ENCODE measurements around the gene PIP5KL1. TPM values are rescaled to one million over a fixed set of nuclear protein-coding genes. Genes with fewer than 3 reads are reported as not detected.
A peak's percentile ranks its signal among the peaks of the same experiment; 100 is the strongest.

PIP5KL1 gene
- total RNA-seq, 1 experiment from 2014 or later = 16.8 TPM

GRCh38 chr9:127885508-127886281 is 44.9 kb downstream of the PIP5KL1 start:
- DNase-seq (ENCODE audit: low spot score) (no peak), ATAC-seq (no peak)
- no peak overlapping the region for H3K4me3 Mint-ChIP-seq
- CTCF ChIA-PET = interaction anchor here (1.0 to 2.2 kb wide), 7 partner anchors 16 to 382 kb away, joined by 3 to 12 read pairs (median 4); partner anchors contain the start of genes ST6GALNAC4 and TOR2A
- no peak for TF ChIP-seq NR1H2 (CRISPR knock-in tag; IDR thresholded peaks at IDR 0.05)
- no peak for TF ChIP-seq USF2 (CRISPR knock-in tag; IDR thresholded peaks at IDR 0.05)
- no peak for TF ChIP-seq GTF2I (CRISPR knock-in tag; conservative IDR thresholded peaks at IDR 0.05)
- TF ChIP-seq MYBL2 (CRISPR knock-in tag; IDR thresholded peaks at IDR 0.05) = no peak
- no peak for TF ChIP-seq KAT7 (CRISPR knock-in tag; IDR thresholded peaks at IDR 0.05; ENCODE audit: borderline replicate concordance)
- POLR2A ChIA-PET = interaction anchor here (0.6 to 1.3 kb wide), 3 partner anchors 12 to 274 kb away, joined by 3 to 4 read pairs (median 4); no protein-coding TSS in a partner anchor
- no peak overlapping the region for H3K27ac Mint-ChIP-seq
- H3K9me3 Mint-ChIP-seq = no peaks in the 10 kb centered on the region
- no peaks in the 10 kb centered on the region for H3K27me3 Mint-ChIP-seq (ENCODE audit: low read depth)
- peaks cover 30% of the 10 kb centered on the region for H3K36me3 Mint-ChIP-seq
- H3K4me1 Mint-ChIP-seq = peaks cover 16% of the 10 kb centered on the region

GRCh38 chr9:127884976-127885490 is 45.5 kb downstream of the PIP5KL1 start:
- DNase-seq (ENCODE audit: low spot score) (no peak), ATAC-seq (no peak)
- peaks cover 26% of the 10 kb centered on the region for H3K36me3 Mint-ChIP-seq
- no peak for TF ChIP-seq MXD4 (CRISPR knock-in tag; IDR thresholded peaks at IDR 0.05; ENCODE audit: borderline replicate concordance)
- no peak for TF ChIP-seq NFATC4 (CRISPR knock-in tag; IDR thresholded peaks at IDR 0.05)
- no peak for TF ChIP-seq USF2 (CRISPR knock-in tag; IDR thresholded peaks at IDR 0.05)
- peaks cover 16% of the 10 kb centered on the region for H3K4me1 Mint-ChIP-seq
- H3K27ac Mint-ChIP-seq = 0 out of 2 replicates have a peak overlapping the region, but pooled peaks have one; percentile 65
- H3K27me3 Mint-ChIP-seq (ENCODE audit: low read depth) = no peaks in the 10 kb centered on the region
- H3K4me3 Mint-ChIP-seq = no peak overlapping the region
- CTCF ChIA-PET = interaction anchor here (1.0 to 2.2 kb wide), 7 partner anchors 15 to 381 kb away, joined by 3 to 12 read pairs (median 4); partner anchors contain the start of genes ST6GALNAC4 and TOR2A
- no peaks in the 10 kb centered on the region for H3K9me3 Mint-ChIP-seq
- POLR2A ChIA-PET = interaction anchor here (0.9 to 1.3 kb wide), 2 partner anchors 12 to 15 kb away, joined by 3 to 4 read pairs; no protein-coding TSS in a partner anchor

- peaks cover 24% of the 10 kb centered on the region for H3K36me3 Mint-ChIP-seq
- no peak overlapping the region for H3K4me3 Mint-ChIP-seq
- no peaks in the 10 kb centered on the region for H3K9me3 Mint-ChIP-seq
- ChIA-PET CTCF (interaction anchor here (1.0 to 2.2 kb wide), 5 partner anchors 15 to 381 kb away, joined by 3 to 12 read pairs (median 7); partner anchors contain the start of gene ST6GALNAC4), POLR2A (interaction anchor here (1.3 kb wide), 1 partner anchor 13 kb away, joined by 4 read pairs; no protein-coding TSS in a partner anchor)
- H3K27ac Mint-ChIP-seq = peak overlapping the region; percentile 65; the same call in 1 of the 2 replicates
- no peak for DNase-seq (ENCODE audit: low spot score)
- no peak; the same call in 1 of the 2 replicates for ATAC-seq
- no peaks in the 10 kb centered on the region for H3K27me3 Mint-ChIP-seq (ENCODE audit: low read depth)
- H3K4me1 Mint-ChIP-seq = peaks cover 16% of the 10 kb centered on the region
- TF ChIP-seq ESRRA (CRISPR knock-in tag; IDR thresholded peaks at IDR 0.05; ENCODE audit: borderline replicate concordance) = no peak
- no peak for TF ChIP-seq ZNF281 (CRISPR knock-in tag; IDR thresholded peaks at IDR 0.05)
- TF ChIP-seq IRF2 (CRISPR knock-in tag; IDR thresholded peaks at IDR 0.05; ENCODE audit: borderline replicate concordance, low read depth) = no peak
- no peak for TF ChIP-seq ATF2 (CRISPR knock-in tag; IDR thresholded peaks at IDR 0.05; ENCODE audit: borderline replicate concordance, low read depth)
- TF ChIP-seq, protein P1, sequence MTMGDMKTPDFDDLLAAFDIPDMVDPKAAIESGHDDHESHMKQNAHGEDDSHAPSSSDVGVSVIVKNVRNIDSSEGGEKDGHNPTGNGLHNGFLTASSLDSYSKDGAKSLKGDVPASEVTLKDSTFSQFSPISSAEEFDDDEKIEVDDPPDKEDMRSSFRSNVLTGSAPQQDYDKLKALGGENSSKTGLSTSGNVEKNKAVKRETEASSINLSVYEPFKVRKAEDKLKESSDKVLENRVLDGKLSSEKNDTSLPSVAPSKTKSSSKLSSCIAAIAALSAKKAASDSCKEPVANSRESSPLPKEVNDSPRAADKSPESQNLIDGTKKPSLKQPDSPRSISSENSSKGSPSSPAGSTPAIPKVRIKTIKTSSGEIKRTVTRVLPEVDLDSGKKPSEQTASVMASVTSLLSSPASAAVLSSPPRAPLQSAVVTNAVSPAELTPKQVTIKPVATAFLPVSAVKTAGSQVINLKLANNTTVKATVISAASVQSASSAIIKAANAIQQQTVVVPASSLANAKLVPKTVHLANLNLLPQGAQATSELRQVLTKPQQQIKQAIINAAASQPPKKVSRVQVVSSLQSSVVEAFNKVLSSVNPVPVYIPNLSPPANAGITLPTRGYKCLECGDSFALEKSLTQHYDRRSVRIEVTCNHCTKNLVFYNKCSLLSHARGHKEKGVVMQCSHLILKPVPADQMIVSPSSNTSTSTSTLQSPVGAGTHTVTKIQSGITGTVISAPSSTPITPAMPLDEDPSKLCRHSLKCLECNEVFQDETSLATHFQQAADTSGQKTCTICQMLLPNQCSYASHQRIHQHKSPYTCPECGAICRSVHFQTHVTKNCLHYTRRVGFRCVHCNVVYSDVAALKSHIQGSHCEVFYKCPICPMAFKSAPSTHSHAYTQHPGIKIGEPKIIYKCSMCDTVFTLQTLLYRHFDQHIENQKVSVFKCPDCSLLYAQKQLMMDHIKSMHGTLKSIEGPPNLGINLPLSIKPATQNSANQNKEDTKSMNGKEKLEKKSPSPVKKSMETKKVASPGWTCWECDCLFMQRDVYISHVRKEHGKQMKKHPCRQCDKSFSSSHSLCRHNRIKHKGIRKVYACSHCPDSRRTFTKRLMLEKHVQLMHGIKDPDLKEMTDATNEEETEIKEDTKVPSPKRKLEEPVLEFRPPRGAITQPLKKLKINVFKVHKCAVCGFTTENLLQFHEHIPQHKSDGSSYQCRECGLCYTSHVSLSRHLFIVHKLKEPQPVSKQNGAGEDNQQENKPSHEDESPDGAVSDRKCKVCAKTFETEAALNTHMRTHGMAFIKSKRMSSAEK (CRISPR knock-in tag; IDR thresholded peaks at IDR 0.05; ENCODE audit: borderline replicate concordance) = no peak
- TF ChIP-seq TEAD1 (CRISPR knock-in tag; IDR thresholded peaks at IDR 0.05) = no peak
- TF ChIP-seq ZNF423 (CRISPR knock-in tag; IDR thresholded peaks at IDR 0.05) = no peak
- no peak for TF ChIP-seq CREM (CRISPR knock-in tag; IDR thresholded peaks at IDR 0.05)
- TF ChIP-seq SMAD3 (CRISPR knock-in tag; IDR thresholded peaks at IDR 0.05; ENCODE audit: borderline replicate concordance) = no peak
Observed at GRCh38 chr9:127884427-127884911, 46.1 kb downstream of the PIP5KL1 start.
